AG04449 (cell line): ENCODE results near the gene TMEM45A.

Source experiments
- CTCF ChIA-PET: fragments of 350-600 bp; formaldehyde crosslinking; extraction: SDS; loops from one replicate; lab custom pipeline; 2021; ENCODE audit warnings: antibody characterized with exemption; lab: Yijun Ruan, JAX
- POLR2A ChIA-PET: fragments of 400-600, 350-600 bp; formaldehyde crosslinking; extraction: SDS; loops from one replicate; lab custom pipeline; 2020; ENCODE audit warnings: antibody characterized with exemption, inconsistent platforms; lab: Yijun Ruan, JAX
- DNase-seq: peaks from one replicate; pipeline ENCODE4 v3.0.0-alpha.2; 2010; ENCODE audit warnings: low read depth, low spot score
- H3K4me3 ChIP-seq: 2 replicates; pipeline ENCODE4 v1.5.1; 2011; ENCODE audit warnings: low read depth, mild to moderate bottlenecking, control low read depth, low read length
- TF ChIP-seq, protein P1 (sequence below): IDR thresholded peaks from one replicate; pipeline ENCODE4 v1.5.1; 2011; ENCODE audit warnings: mild to moderate bottlenecking, moderate library complexity, low read length, control low read depth, inconsistent platforms; ENCODE audit not compliant: insufficient read depth; ENCODE audit errors: missing control alignments

The TMEM45A gene

DNA sequence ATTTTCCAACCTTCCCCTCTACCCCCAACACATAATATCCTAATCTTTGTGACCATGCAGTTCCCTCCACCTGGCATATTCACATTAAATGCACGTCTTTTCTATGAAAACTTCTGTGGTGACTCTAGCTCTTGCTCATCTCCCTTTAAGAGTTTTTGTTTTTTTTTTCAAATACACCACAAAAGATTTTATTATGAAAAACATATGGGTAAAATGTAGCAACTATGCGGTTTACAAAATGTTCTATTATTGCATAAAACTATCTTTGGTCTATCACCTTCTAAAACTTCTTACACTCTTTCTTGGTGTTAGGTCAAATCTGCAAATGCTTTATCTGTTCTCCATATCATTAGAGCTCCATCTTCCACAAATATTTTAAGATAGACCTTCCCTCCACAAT, 78.4 kb downstream of the TMEM45A start:
- no peak for DNase-seq
- TF ChIP-seq, protein P1, sequence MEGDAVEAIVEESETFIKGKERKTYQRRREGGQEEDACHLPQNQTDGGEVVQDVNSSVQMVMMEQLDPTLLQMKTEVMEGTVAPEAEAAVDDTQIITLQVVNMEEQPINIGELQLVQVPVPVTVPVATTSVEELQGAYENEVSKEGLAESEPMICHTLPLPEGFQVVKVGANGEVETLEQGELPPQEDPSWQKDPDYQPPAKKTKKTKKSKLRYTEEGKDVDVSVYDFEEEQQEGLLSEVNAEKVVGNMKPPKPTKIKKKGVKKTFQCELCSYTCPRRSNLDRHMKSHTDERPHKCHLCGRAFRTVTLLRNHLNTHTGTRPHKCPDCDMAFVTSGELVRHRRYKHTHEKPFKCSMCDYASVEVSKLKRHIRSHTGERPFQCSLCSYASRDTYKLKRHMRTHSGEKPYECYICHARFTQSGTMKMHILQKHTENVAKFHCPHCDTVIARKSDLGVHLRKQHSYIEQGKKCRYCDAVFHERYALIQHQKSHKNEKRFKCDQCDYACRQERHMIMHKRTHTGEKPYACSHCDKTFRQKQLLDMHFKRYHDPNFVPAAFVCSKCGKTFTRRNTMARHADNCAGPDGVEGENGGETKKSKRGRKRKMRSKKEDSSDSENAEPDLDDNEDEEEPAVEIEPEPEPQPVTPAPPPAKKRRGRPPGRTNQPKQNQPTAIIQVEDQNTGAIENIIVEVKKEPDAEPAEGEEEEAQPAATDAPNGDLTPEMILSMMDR = no peak
- no peak overlapping the region for H3K4me3 ChIP-seq
- CTCF ChIA-PET = interaction anchor here (1.4 kb wide), 1 partner anchor 19 kb away, joined by 7 read pairs; no protein-coding TSS in a partner anchor
- POLR2A ChIA-PET = no interaction called here

- ChIA-PET POLR2A (no interaction called here), CTCF (interaction anchor here (0.6 to 2.4 kb wide), 4 partner anchors 13 to 112 kb away, joined by 3 to 14 read pairs (median 6); no protein-coding TSS in a partner anchor)
- TF ChIP-seq, protein P1 = no peak
- H3K4me3 ChIP-seq = no peak overlapping the region
- no peak for DNase-seq
Observed at GRCh38 chr3:100574536-100574935, 82.1 kb downstream of the TMEM45A start.

- POLR2A ChIA-PET = interaction anchor here (0.6 kb wide), 1 partner anchor 461 kb away, joined by 3 read pairs; no protein-coding TSS in a partner anchor
- DNase-seq = no peak
- CTCF ChIA-PET = interaction anchor here (1.2 to 2.4 kb wide), 4 partner anchors 14 to 113 kb away, joined by 3 to 14 read pairs (median 6); no protein-coding TSS in a partner anchor
- TF ChIP-seq, protein P1 = no peak
- no peak overlapping the region for H3K4me3 ChIP-seq
Observed at GRCh38 chr3:100575704-100576103, 83.3 kb downstream of the TMEM45A start.

DNA sequence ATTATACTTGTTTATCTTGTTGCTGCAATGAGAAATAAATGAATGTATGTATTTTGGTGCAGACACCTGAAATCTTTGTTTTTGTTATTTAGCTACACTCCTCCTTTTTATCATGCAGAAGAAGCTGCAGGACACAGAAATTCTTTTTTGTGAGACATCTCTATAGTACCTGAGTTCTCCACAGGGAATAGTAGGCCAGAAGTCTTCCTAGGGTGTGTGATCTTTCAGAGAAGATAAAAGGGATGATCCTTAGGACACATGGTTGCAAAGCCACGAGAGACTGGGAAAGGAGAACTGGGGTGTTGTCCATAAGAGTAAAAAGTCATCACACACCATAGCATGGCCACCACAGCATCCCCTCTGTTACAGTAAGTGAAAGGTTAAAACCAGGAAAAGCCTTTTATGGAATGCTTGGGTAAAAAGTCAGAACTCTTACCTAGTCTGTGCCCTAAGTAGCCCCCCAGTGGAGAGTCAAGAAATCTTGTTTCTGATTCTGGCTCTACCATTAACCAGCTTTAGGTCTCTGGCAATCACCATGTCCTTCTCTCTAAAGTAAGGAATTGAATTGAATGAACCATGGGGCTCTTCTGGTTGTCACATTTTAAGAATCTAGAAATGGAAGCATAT, 85.1 kb downstream of the TMEM45A start:
- DNase-seq = no peak
- CTCF ChIA-PET = interaction anchor here (2.1 to 2.2 kb wide), 2 partner anchors 12 to 114 kb away, joined by 9 to 10 read pairs; no protein-coding TSS in a partner anchor
- TF ChIP-seq, protein P1 = no peak
- POLR2A ChIA-PET = no interaction called here
- no peak overlapping the region for H3K4me3 ChIP-seq

GRCh38 chr3:100578646-100579045, 86.2 kb downstream of the TMEM45A start:
- POLR2A ChIA-PET = no interaction called here
- DNase-seq = no peak
- CTCF ChIA-PET = interaction anchor here (3.2 kb wide), 1 partner anchor 116 kb away, joined by 11 read pairs; no protein-coding TSS in a partner anchor

GRCh38 chr3:100580147-100580546, 87.7 kb downstream of the TMEM45A start:
- DNase-seq = no peak
- POLR2A ChIA-PET = no interaction called here
- CTCF ChIA-PET = interaction anchor here (1.0 to 3.2 kb wide), 4 partner anchors 9 to 117 kb away, joined by 3 to 17 read pairs (median 9); no protein-coding TSS in a partner anchor
- no peak overlapping the region for H3K4me3 ChIP-seq
- TF ChIP-seq, protein P1 = no peak

More at GRCh38 chr3:100578646-100579045, 86.2 kb downstream of the TMEM45A start:
- H3K4me3 ChIP-seq = no peak overlapping the region
- TF ChIP-seq, protein P1 = no peak
